Osteoblast (primary cell): Measurements from ENCODE around the gene GK2. TPM values are rescaled to one million over a fixed set of nuclear protein-coding genes. Genes with fewer than 3 reads are reported as not detected.

ENCODE experiments used
- DNase-seq: peaks from one replicate; pipeline ENCODE4 v3.0.0; 2011; ENCODE audit warnings: low spot score, mixed read lengths; ENCODE audit not compliant: insufficient read length; ENCODE audit errors: missing footprints
- H2AFZ ChIP-seq: 2 replicates; pipeline ENCODE4 v1.6.0; 2011; ENCODE audit warnings: mild to moderate bottlenecking, low read length
- H3K27ac ChIP-seq: 2 replicates; pipeline ENCODE4 v1.5.1; 2011; ENCODE audit warnings: mild to moderate bottlenecking, low read depth, low read length, moderate library complexity
- H3K27me3 ChIP-seq: 2 replicates; pipeline ENCODE4 v1.6.0; 2012; ENCODE audit warnings: mild to moderate bottlenecking, control low read depth, inconsistent platforms, low read length, moderate library complexity; ENCODE audit not compliant: insufficient read depth
- H3K36me3 ChIP-seq: 2 replicates; pipeline ENCODE4 v1.5.1; 2011; ENCODE audit warnings: mild to moderate bottlenecking, low read length, control low read depth, moderate library complexity; ENCODE audit not compliant: insufficient read depth
- H3K4me1 ChIP-seq: 2 replicates; pipeline ENCODE4 v1.5.1; 2011; ENCODE audit warnings: mild to moderate bottlenecking, low read length, control low read depth, moderate library complexity; ENCODE audit not compliant: insufficient read depth
- H3K4me2 ChIP-seq: 2 replicates; pipeline ENCODE4 v1.6.0; 2011; ENCODE audit warnings: mild to moderate bottlenecking, low read length; ENCODE audit not compliant: insufficient read depth
- H3K4me3 ChIP-seq: fragments of 200-600 bp; sonication (generic); 3 replicates; pipeline ENCODE4 v1.5.1; 2012; ENCODE audit warnings: mild to moderate bottlenecking, low read length, inconsistent platforms; ENCODE audit not compliant: insufficient read depth
- H3K79me2 ChIP-seq: 2 replicates; pipeline ENCODE4 v1.6.0; 2012; ENCODE audit warnings: mild to moderate bottlenecking, low read length, control low read depth, inconsistent platforms; ENCODE audit not compliant: insufficient read depth
- H3K9me3 ChIP-seq: 2 replicates; pipeline ENCODE4 v1.5.1; 2011; ENCODE audit warnings: low read depth, low read length, control low read depth
- H4K20me1 ChIP-seq: 2 replicates; pipeline ENCODE4 v1.6.0; 2012; ENCODE audit warnings: mild to moderate bottlenecking, low read length, control low read depth; ENCODE audit not compliant: insufficient read depth
- CTCF ChIP-seq: IDR thresholded peaks from 2 replicates; pipeline ENCODE4 v1.5.1; 2011; ENCODE audit warnings: mild to moderate bottlenecking, low read depth, low read length, moderate library complexity; ENCODE audit errors: extremely low read depth
- total RNA-seq: library from RNA; depleted of rRNA; stranded (reverse); fragments of >200 nt; gene quantifications from 2 replicates; pipeline ENCODE4 v1.2.3, GENCODE V29; 2012

The GK2 gene
- total RNA-seq, 1 donor, result not detected

GRCh38 chr4:79421483-79421882 lies 13.5 kb upstream of the GK2 start:
- no peaks in the 10 kb centered on the region for H3K4me1 ChIP-seq
- H3K4me3 ChIP-seq, result no peak overlapping the region
- H2AFZ ChIP-seq, result no peak overlapping the region
- H3K36me3 ChIP-seq, result no peaks in the 10 kb centered on the region
- H4K20me1 ChIP-seq, result no peaks in the 10 kb centered on the region
- no peak for TF ChIP-seq CTCF
- no peak overlapping the region for H3K27ac ChIP-seq
- DNase-seq, result no peak
- H3K27me3 ChIP-seq, result no peaks in the 10 kb centered on the region
- no peaks in the 10 kb centered on the region for H3K9me3 ChIP-seq
- H3K4me2 ChIP-seq, result no peak overlapping the region
- no peaks in the 10 kb centered on the region for H3K79me2 ChIP-seq

- Histone ChIP-seq H4K20me1 (no peaks in the 10 kb centered on the region), H3K9me3 (no peaks in the 10 kb centered on the region), H3K4me1 (no peaks in the 10 kb centered on the region), H3K27me3 (no peaks in the 10 kb centered on the region), H3K4me3 (no peak overlapping the region), H3K27ac (no peak overlapping the region), H3K79me2 (no peaks in the 10 kb centered on the region), H3K4me2 (no peak overlapping the region), H3K36me3 (no peaks in the 10 kb centered on the region), H2AFZ (no peak overlapping the region)
- TF ChIP-seq CTCF, result no peak
- no peak for DNase-seq
Observed at GRCh38 chr4:79413886-79414285, 5.9 kb upstream of the GK2 start.

GRCh38 chr4:79413032-79413885 lies 5.2 kb upstream of the GK2 start:
- Histone ChIP-seq H2AFZ (no peak overlapping the region), H3K4me3 (no peak overlapping the region), H3K27ac (no peak overlapping the region), H4K20me1 (no peaks in the 10 kb centered on the region), H3K79me2 (no peaks in the 10 kb centered on the region), H3K36me3 (no peaks in the 10 kb centered on the region), H3K27me3 (no peaks in the 10 kb centered on the region), H3K4me1 (no peaks in the 10 kb centered on the region), H3K4me2 (no peak overlapping the region), H3K9me3 (no peaks in the 10 kb centered on the region)
- DNase-seq, result no peak
- no peak for TF ChIP-seq CTCF

- Histone ChIP-seq H3K79me2 (no peaks in the 10 kb centered on the region), H3K4me2 (no peak overlapping the region), H3K27me3 (no peaks in the 10 kb centered on the region), H3K27ac (no peak overlapping the region), H4K20me1 (no peaks in the 10 kb centered on the region), H3K4me1 (no peaks in the 10 kb centered on the region), H3K4me3 (no peak overlapping the region), H3K36me3 (no peaks in the 10 kb centered on the region), H2AFZ (no peak overlapping the region), H3K9me3 (no peaks in the 10 kb centered on the region)
- no peak for TF ChIP-seq CTCF
- no peak for DNase-seq
Observed at GRCh38 chr4:79404666-79405065, 3.4 kb downstream of the GK2 start.
